Measurements from ENCODE around the gene GPD1.

- TF ChIP-seq GATA3 (IDR thresholded peaks at IDR 0.05; ENCODE audit: low read depth, low read length) (no peak), GATA2 (IDR thresholded peaks at IDR 0.05; ENCODE audit: low read depth, low read length) (no peak)
These were observed 47.4 kb downstream of the GPD1 start for GRCh38 chr12:50151047-50151687.
